HG03469 (cell line): ENCODE data around the gene SLC2A9.

Experiments
- ATAC-seq: cut with Tn5 transposase; IDR thresholded peaks from one replicate; pipeline ENCODE4 v1.9.1; 2021; ENCODE audit warnings: mild to moderate bottlenecking, moderate library complexity, moderate number of reproducible peaks; ENCODE audit not compliant: unreplicated experiment

The SLC2A9 gene

GRCh38 chr4:9899306-9900055, 121.8 kb downstream of the SLC2A9 start:
- ATAC-seq: no peak

DNA sequence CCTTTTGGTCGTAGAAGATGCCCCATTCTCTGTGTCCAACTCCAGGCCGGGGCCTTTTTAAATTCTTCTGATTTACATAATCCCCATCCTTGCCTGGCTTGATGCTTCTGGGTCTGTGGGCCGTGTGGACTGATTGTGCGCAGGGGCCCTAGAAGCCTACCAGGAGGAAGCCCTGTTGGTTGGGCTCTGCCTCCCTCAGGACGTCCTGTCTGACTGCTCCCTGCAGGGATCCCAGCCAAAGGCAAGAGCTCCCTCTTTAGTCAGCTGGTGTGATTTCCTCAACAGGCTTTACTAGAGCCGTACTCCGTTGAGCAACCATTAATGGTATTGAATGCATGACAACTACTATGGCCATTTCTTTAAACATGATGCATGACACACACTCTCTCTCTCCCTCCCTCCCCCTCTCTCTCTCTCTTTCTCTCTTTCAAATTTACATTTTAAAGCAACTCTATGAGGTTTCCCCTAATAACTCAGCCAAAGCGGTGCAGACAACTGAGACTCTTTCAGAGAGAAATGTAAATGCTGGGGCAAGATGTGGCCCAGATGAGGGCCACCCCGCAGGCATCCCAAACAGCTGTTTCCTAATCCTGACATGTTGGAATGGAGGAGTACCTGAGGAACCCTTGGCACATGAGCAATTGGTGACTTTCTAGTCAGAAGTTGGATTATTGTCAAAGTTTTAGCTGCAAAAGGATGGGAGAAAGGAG, 122.5 kb downstream of the SLC2A9 start:
- ATAC-seq: no peak

- no peak for ATAC-seq
These were observed 126.0 kb downstream of the SLC2A9 start for GRCh38 chr4:9895333-9895705.

DNA sequence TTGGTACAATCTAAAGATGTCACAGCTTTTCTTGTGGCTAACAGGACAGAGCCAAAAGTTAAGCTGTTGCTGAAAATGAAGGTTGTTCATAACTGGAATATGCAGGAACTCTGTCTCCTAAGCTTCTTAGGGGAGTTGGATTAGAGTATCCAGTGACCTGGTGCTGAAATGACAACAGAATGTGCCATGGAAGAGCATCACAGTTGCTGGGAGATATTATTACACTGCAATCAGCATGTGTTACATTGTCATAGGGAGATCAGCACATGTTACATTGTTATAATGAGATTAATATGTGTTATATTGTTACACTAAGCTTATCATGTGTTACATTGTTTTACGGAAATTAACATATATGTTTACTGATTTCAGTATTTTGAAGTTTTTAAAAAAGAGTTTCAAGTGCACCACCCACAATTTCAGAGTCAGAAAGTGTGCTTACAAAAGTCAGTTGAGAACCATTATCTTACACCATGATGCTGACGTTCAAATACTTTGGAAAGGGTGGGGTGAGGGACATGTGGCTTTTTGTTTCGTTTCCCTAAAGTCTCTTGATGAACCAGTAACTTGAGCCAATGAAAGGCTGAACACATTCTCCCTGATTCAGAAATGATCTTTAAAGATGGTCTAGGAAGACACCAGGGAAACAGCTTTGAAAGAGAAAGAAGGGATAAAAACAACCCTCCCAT, 126.5 kb downstream of the SLC2A9 start:
- no peak for ATAC-seq

DNA sequence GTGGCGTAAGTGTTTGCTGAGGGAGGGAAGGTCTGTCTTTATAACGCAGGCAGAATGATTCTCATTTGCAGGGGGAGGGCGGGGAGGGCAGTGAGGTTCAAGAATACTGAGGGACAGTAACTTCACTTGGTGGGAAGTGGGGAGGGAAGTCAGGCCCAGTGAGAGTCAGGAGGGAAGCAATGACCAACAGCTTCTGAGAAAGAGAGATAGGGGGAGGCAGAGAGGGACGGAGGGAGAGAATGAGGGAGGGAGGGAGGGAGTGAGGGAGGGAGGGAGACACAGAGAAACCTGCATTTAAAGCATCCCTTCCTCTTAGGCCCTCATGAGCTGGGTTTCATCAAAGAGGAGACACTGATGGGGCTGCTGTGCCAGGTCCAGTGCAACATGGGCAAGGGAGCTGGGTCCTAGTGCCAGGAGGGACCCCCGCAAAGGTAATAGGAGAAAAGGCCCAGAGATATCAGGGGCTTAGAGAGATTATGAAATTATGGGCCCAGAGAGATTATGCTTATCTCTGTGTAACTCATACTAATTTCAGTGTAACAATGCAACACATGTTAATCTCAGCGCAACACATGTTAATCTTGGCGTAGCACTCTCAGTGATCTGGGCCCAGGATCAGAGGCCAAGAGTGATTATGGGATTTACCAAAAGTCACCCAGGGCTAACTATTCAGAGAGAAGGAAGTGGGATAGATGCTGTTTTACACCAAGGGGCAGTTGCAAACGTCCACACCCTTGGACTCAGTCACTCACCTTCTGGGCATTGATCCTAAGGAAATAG, 127.8 kb downstream of the SLC2A9 start:
- ATAC-seq: no peak

- ATAC-seq: no peak
These were observed 129.6 kb downstream of the SLC2A9 start for GRCh38 chr4:9891740-9892139.

DNA sequence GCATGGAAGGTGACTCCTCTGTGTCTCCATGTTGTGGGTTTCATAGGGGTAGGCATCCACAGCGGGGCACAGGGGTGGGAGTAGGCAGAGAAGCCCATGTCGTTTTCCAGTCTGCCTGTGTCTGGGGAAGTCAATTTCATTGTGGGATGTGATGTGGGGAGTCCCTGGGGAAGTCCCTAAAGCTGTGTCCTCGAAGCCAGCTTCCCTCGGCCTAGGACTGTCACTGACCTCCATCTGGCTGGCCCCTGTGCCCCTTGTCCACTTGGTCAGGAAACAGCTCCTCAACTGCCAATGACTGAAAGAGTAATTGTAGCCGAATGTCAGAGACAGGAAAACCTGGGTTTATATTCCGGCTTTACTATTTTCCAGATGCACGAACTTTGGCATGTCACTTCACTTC, 130.2 kb downstream of the SLC2A9 start:
- no peak for ATAC-seq

GRCh38 chr4:9889306-9889705, 132.0 kb downstream of the SLC2A9 start:
- ATAC-seq: no peak

DNA sequence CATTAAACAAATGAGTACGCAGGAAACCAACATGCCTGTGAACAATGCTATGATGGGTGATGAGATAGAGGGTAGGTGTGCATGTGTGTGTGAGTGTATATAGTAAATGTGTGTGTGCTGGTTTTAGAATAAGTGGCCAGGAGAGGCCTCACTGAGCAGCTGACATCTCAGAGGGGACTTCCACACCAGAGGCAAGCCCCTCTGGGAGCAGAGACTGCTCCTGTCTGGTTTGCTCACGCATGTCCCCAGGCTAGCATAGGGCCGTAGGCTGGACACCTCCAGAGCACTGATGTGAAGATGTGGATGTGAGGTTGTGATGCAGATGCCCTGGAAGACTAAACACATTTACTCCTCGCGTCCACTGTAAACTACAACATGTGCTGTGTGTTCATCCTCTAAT, 135.3 kb downstream of the SLC2A9 start:
- no peak for ATAC-seq

- no peak for ATAC-seq
These were observed 140.7 kb downstream of the SLC2A9 start for GRCh38 chr4:9880406-9881197.

GRCh38 chr4:9877123-9877522, 144.2 kb downstream of the SLC2A9 start:
- ATAC-seq: no peak

DNA sequence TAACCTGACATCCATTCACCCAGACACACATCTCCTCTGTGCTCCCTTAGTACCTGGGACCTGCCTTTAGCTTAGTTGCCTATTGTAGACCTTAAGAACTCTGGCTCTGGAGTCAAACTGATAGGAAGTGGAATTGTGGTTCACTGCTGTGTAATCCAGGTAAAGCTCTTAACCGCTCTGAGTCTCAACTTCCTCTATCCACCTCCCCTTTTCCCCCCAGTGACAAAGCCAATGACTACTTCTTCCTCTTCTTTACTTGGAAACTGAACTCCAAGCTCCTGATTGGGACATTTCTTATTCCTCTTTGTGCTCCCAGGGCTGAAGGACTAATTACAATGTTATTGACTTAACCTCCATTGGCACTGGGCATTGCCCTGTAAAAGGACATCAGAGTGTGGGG, 145.8 kb downstream of the SLC2A9 start:
- no peak for ATAC-seq

- no peak for ATAC-seq
These were observed 146.9 kb downstream of the SLC2A9 start for GRCh38 chr4:9874385-9874784.

GRCh38 chr4:9870165-9870790, 151.0 kb downstream of the SLC2A9 start:
- no peak for ATAC-seq

DNA sequence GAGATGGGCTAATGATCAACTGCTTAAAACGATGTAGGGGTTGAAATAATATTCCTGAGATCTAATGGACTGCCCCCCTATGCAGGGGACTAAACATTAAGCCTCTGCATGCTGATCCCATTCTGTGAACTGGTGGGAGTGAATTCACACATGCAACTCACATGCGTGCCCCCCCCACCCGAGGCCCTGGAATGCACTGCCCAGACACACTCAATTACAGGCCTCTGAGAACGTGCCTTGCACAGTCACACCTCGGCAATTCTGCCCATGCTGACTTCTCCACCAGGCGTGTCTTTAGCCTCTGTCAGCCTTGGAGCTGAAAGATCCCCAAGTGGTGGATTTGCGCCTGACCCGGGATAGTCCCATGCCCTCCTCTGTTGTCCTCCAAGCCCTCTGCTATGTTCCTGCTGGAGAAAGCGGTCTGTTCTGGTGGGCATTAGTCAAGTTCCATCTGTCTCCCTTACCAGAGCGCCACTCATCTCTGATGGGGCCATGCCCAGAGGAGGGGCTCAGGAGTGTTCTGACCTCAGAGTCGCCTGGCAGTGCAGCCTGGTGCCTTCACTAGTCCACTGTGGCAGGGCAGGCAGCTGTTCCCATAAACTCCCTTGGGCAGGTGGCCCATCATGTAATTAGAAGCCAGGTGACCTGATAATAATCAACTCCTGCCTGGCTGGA, 153.4 kb downstream of the SLC2A9 start:
- ATAC-seq: no peak

GRCh38 chr4:9866931-9867330, 154.4 kb downstream of the SLC2A9 start:
- ATAC-seq: no peak

DNA sequence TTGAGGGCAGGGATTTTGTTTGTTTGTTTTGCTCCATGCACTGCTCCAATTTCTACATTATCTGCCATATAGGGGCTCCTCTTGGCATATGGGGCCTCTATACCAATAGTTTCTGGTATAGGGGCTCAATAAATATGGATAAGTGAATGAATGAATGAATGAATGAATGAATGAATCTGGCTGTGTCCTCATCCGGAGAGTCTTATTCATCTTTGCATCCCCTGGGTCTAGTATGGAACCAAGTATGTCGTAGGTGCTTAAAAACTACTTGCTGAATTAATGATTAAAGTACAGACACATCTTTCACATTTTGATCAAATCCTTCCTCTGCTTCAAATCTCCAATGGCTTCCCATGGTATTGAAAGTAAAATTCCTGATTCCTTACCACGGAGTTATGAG, 159.7 kb downstream of the SLC2A9 start:
- no peak for ATAC-seq

- no peak for ATAC-seq
These were observed 161.5 kb downstream of the SLC2A9 start for GRCh38 chr4:9859810-9860209.

- ATAC-seq: no peak
These were observed 171.8 kb downstream of the SLC2A9 start for GRCh38 chr4:9849538-9849920.
